ENCODE data around the gene PSMB3. TPM values are rescaled to one million over a fixed set of nuclear protein-coding genes. Genes with fewer than 3 reads are reported as not detected.

Gene PSMB3
- polyA plus RNA-seq, 2 of the 4 experiments (the other 2 are of a cell fraction): 417 to 463 TPM

- peaks cover 27% of the 10 kb centered on the region for H3K4me1 ChIP-seq
- 2% methylated on average over 22 of the region's 76 CpGs for WGBS (ENCODE audit: missing lambda C conversion rate)
- peak within 1 kb of the TSS; percentile 91 for H3K4me3 ChIP-seq
- peak; percentile 91 to 96 for ATAC-seq
- CTCF ChIA-PET: interaction anchor here (0.6 to 3.2 kb wide), 5 partner anchors 12 to 123 kb away, joined by 3 to 17 read pairs (median 3); no protein-coding TSS in a partner anchor
- peak; percentile 99 for DNase-seq (ENCODE audit: low read depth in 1 of 2, low spot score in 1 of 2)
- peak within 1 kb of the TSS; percentile 93 for H3K4me2 ChIP-seq
- no peak for FAIRE-seq
- 0 out of 3 replicates have a peak, but pooled peaks cover 2% of the 10 kb centered on the region for H3K9me3 ChIP-seq
- H3K27ac ChIP-seq: peak within 1 kb of the TSS; percentile 92 to 98
- POLR2A ChIA-PET: interaction anchor here (1.0 to 2.2 kb wide), 6 partner anchors 25 to 70 kb away, joined by 3 to 4 read pairs (median 3); partner anchors contain the start of genes CWC25 and LASP1
- TF ChIP-seq EHF (CRISPR knock-in tag; IDR thresholded peaks at IDR 0.05): no peak
- peak; percentile 81 for TF ChIP-seq MAX (IDR thresholded peaks at IDR 0.05)
- TF ChIP-seq NFE2L2 (conservative IDR thresholded peaks at IDR 0.05; ENCODE audit: low read length): no peak
- TF ChIP-seq RAD21 (conservative IDR thresholded peaks at IDR 0.05 in 1 of 2, IDR thresholded peaks at IDR 0.05 in 1 of 2): no peak
- TF ChIP-seq HDAC2 (IDR thresholded peaks at IDR 0.05): no peak
- no peak for TF ChIP-seq RCOR1 (IDR thresholded peaks at IDR 0.05; ENCODE audit: low read depth, low read length)
- no peak for TF ChIP-seq ATOH8 (CRISPR knock-in tag; IDR thresholded peaks at IDR 0.05; ENCODE audit: low read depth)
- no peak for TF ChIP-seq NR3C1 (IDR thresholded peaks at IDR 0.05)
- TF ChIP-seq JUNB (IDR thresholded peaks at IDR 0.05): no peak
- TF ChIP-seq POLR2A (IDR thresholded peaks at IDR 0.05; ENCODE audit: low read length): peak; percentile 54
- peak; percentile 69 for TF ChIP-seq BHLHE40 (IDR thresholded peaks at IDR 0.05; ENCODE audit: low read depth, low read length)
- TF ChIP-seq MAFK (IDR thresholded peaks at IDR 0.05; ENCODE audit: partially characterized antibody): no peak
- TF ChIP-seq ZFP36 (IDR thresholded peaks at IDR 0.05; ENCODE audit: borderline replicate concordance, partially characterized antibody): no peak
- peak; percentile 69; the same call in 1 of the 2 replicates for TF ChIP-seq HOXA7 (CRISPR knock-in tag; IDR thresholded peaks at IDR 0.05)
- peak; percentile 76; the same call in 1 of the 2 replicates for TF ChIP-seq PHF8 (IDR thresholded peaks at IDR 0.05; ENCODE audit: borderline replicate concordance, low read depth)
- peak; percentile 26; the same call in 1 of the 2 replicates for TF ChIP-seq PBX3 (IDR thresholded peaks at IDR 0.05)
- TF ChIP-seq HEYL (CRISPR knock-in tag; IDR thresholded peaks at IDR 0.05): no peak
- peak; percentile 94; the same call in 1 of the 2 replicates for TF ChIP-seq POLR2AphosphoS2 (conservative IDR thresholded peaks at IDR 0.05; ENCODE audit: low read length)
- peak; percentile 17; the same call in 1 of the 2 replicates for TF ChIP-seq RFX5 (IDR thresholded peaks at IDR 0.05)
- TF ChIP-seq GATA3 (IDR thresholded peaks at IDR 0.05; ENCODE audit: borderline replicate concordance): peak; percentile 83
- TF ChIP-seq FOSL2 (IDR thresholded peaks at IDR 0.05): no peak
- TF ChIP-seq FOSL2 (CRISPR knock-in tag; IDR thresholded peaks at IDR 0.05): peak; percentile 7; the same call in 1 of the 2 replicates
- no peak for TF ChIP-seq RARB (CRISPR knock-in tag; IDR thresholded peaks at IDR 0.05)
- no peak for TF ChIP-seq MAZ (IDR thresholded peaks at IDR 0.05; ENCODE audit: borderline replicate concordance, low read depth, low read length)
- TF ChIP-seq FOXS1 (CRISPR knock-in tag; IDR thresholded peaks at IDR 0.05): no peak
- TF ChIP-seq HES2 (IDR thresholded peaks at IDR 0.05): no peak
- TF ChIP-seq RNF2 (IDR thresholded peaks at IDR 0.05; ENCODE audit: borderline replicate concordance, low read depth): no peak
- no peak for TF ChIP-seq ZNF302 (CRISPR knock-in tag; IDR thresholded peaks at IDR 0.05)
- no peak for TF ChIP-seq KDM1A (IDR thresholded peaks at IDR 0.05; ENCODE audit: low read depth)
- TF ChIP-seq CHD2 (IDR thresholded peaks at IDR 0.05; ENCODE audit: low read length, partially characterized antibody): no peak
- TF ChIP-seq BCL3 (IDR thresholded peaks at IDR 0.05): peak; percentile 89; the same call in 1 of the 3 replicates
- TF ChIP-seq KDM5A (IDR thresholded peaks at IDR 0.05): no peak
- no peak for TF ChIP-seq ELK1 (IDR thresholded peaks at IDR 0.05; ENCODE audit: low read depth, low read length)
- peak; percentile 41; the same call in 1 of the 2 replicates for TF ChIP-seq HOXB5 (CRISPR knock-in tag; IDR thresholded peaks at IDR 0.05)
- no peak for TF ChIP-seq CBX8 (IDR thresholded peaks at IDR 0.05)
- TF ChIP-seq SMC3 (IDR thresholded peaks at IDR 0.05): no peak; the same call in 2 of the 3 replicates
- no peak for TF ChIP-seq USF2 (IDR thresholded peaks at IDR 0.05)
- no peak for TF ChIP-seq ZSCAN20 (CRISPR knock-in tag; IDR thresholded peaks at IDR 0.05)
Measured at GRCh38 chr17:38799501-38800236, 47.1 kb downstream of the PSMB3 start, which contains the start of gene PIP4K2B. Gene PIP4K2B, minus strand, starts transcription at chr17:38799556. Its CDS starts 132 bp downstream, at chr17:38799424.

Measured in A549 (cell line).